ENCODE results near the gene VWCE.

- TF ChIP-seq RCOR1 (IDR thresholded peaks at IDR 0.05; ENCODE audit: low read length) (no peak), CTCF (IDR thresholded peaks at IDR 0.05) (no peak), REST (IDR thresholded peaks at IDR 0.05; ENCODE audit: low read depth, low read length) (no peak), TAF1 (IDR thresholded peaks at IDR 0.05; ENCODE audit: borderline replicate concordance, low read depth, low read length) (no peak), USF1 (IDR thresholded peaks at IDR 0.05; ENCODE audit: borderline replicate concordance, low read depth) (no peak), RAD21 (IDR thresholded peaks at IDR 0.05; ENCODE audit: low read length) (no peak), SIN3A (IDR thresholded peaks at IDR 0.05; ENCODE audit: borderline replicate concordance, low read depth, low read length) (no peak), TEAD4 (IDR thresholded peaks at IDR 0.05; ENCODE audit: borderline replicate concordance, insufficient read depth) (no peak), MAX (IDR thresholded peaks at IDR 0.05; ENCODE audit: low read depth) (no peak), ELF1 (IDR thresholded peaks at IDR 0.05) (no peak), SMC3 (IDR thresholded peaks at IDR 0.05; ENCODE audit: low read depth, low read length) (no peak)
Observed at GRCh38 chr11:61325649-61326414, 30.7 kb upstream of the VWCE start.
